GM12878 (cell line): ENCODE data around the gene GSTA1. TPM values are rescaled to one million over a fixed set of nuclear protein-coding genes. Genes with fewer than 3 reads are reported as not detected.
"Not testable (repeated sequence)": the region's sequence is repeated elsewhere in the genome, so short reads cannot be mapped to it uniquely, and the experiment has no call there.

Experiments used
- ATAC-seq: fragments of 200-7000 bp; cut with Tn5 transposase; 3 replicates; pipeline ENCODE4 v1.9.1; 2020; ENCODE audit warnings: mild to moderate bottlenecking, moderate library complexity
- BruUV-seq: library from RNA; stranded (reverse); fragments of 400-500 nt; replicated peaks from 2 replicates; lab custom pipeline; 2021; lab: Mats Ljungman, UMichigan
- CTCF ChIA-PET: fragments of 300-600 bp; sonication (Branson Sonifier 250); formaldehyde crosslinking; extraction: SDS; loops from one replicate; lab custom pipeline; 2021; ENCODE audit warnings: inconsistent platforms; lab: Yijun Ruan, JAX
- POLR2A ChIA-PET: fragments of 350-600 bp; formaldehyde crosslinking; extraction: SDS; loops from one replicate; lab custom pipeline; 2021; ENCODE audit warnings: inconsistent platforms; lab: Charles Lee
- RAD21 ChIA-PET: fragments of 300-600 bp; sonication (Branson Sonifier 250); formaldehyde crosslinking; loops from one replicate; lab custom pipeline; 2023; ENCODE audit warnings: antibody characterized with exemption; ENCODE audit not compliant: unreplicated experiment; lab: Charles Lee
- SMC1A ChIA-PET: fragments of 300-600 bp; sonication (Branson Sonifier 250); formaldehyde crosslinking; loops from one replicate; lab custom pipeline; 2023; ENCODE audit not compliant: unreplicated experiment, uncharacterized antibody; lab: Charles Lee
- DNase-seq: peaks from one replicate; pipeline ENCODE4 v3.0.0-alpha.2; 2011; ENCODE audit warnings: low read depth, low spot score
- FAIRE-seq: peaks from 3 replicates; lab custom pipeline; 2011; peaks lifted over from hg19 to GRCh38; lab: Jason Lieb, UNC
- H2AFZ ChIP-seq: 2 replicates; pipeline ENCODE4 v1.6.0; 2011; ENCODE audit warnings: low read depth, low read length, control low read depth; ENCODE audit not compliant: control insufficient read depth
- H3K27ac ChIP-seq: 2 replicates; pipeline ENCODE4 v1.5.1; 2011; ENCODE audit warnings: control low read depth; ENCODE audit not compliant: control insufficient read depth, insufficient read depth
- H3K27me3 ChIP-seq, 2 experiments: replicated peaks in 1 of 2; 2 replicates each; pipeline versions ENCODE4 v1.6.0 to v1.6.1; 2011; ENCODE audit warnings: low read length in 1 of 2; ENCODE audit not compliant: control insufficient read depth in 2 of 2, insufficient read depth in 2 of 2
- H3K36me3 ChIP-seq, 2 experiments: 2 replicates each; pipeline ENCODE4 v1.5.1; 2011; ENCODE audit warnings: low read length in 1 of 2; ENCODE audit not compliant: control insufficient read depth in 2 of 2, insufficient read depth in 2 of 2
- H3K4me1 ChIP-seq: 2 replicates; pipeline ENCODE4 v1.6.1; 2011; ENCODE audit warnings: mild to moderate bottlenecking, low read length, moderate library complexity, mixed read lengths; ENCODE audit not compliant: control insufficient read depth, insufficient read depth
- H3K4me2 ChIP-seq: 2 replicates; pipeline ENCODE4 v1.6.0; 2011; ENCODE audit warnings: control low read depth; ENCODE audit not compliant: control insufficient read depth, insufficient read depth
- H3K4me3 ChIP-seq: fragments of 200-600 bp; sonication (generic); 2 replicates; pipeline ENCODE4 v1.5.1; 2016
- H3K79me2 ChIP-seq: 2 replicates; pipeline ENCODE4 v1.6.0; 2011; ENCODE audit warnings: low read length; ENCODE audit not compliant: control insufficient read depth, insufficient read depth
- H3K9ac ChIP-seq: 2 replicates; pipeline ENCODE4 v1.8.0; 2011; ENCODE audit warnings: low read length, control low read depth, mixed read lengths; ENCODE audit not compliant: control insufficient read depth, insufficient read depth
- H3K9me3 ChIP-seq: replicated peaks from 3 replicates; pipeline ENCODE4 v1.5.1; 2011; ENCODE audit warnings: mild to moderate bottlenecking, low read length; ENCODE audit not compliant: control insufficient read depth, insufficient read depth
- H4K20me1 ChIP-seq: 2 replicates; pipeline ENCODE4 v1.6.0; 2011; ENCODE audit not compliant: control insufficient read depth, insufficient read depth
- BRCA1 ChIP-seq: IDR thresholded peaks from 2 replicates; pipeline ENCODE4 v1.6.1; 2011; ENCODE audit warnings: low read depth, low read length, improper control_type of control experiment
- IRF3 ChIP-seq: fragments of 450-650 bp; IDR thresholded peaks from 2 replicates; pipeline ENCODE4 v1.6.1; 2014; ENCODE audit warnings: mild to moderate bottlenecking
- PRDM15 ChIP-seq: fragments of 450-650 bp; formaldehyde crosslinking; IDR thresholded peaks from 2 replicates; pipeline ENCODE4 v1.4.0; 2020; ENCODE audit warnings: mild to moderate bottlenecking, moderate library complexity
- RELA ChIP-seq: fragments of 450-650 bp; IDR thresholded peaks from 2 replicates; pipeline ENCODE4 v1.8.0; 2014; ENCODE audit warnings: borderline replicate concordance; ENCODE audit not compliant: partially characterized antibody
- TAF1 ChIP-seq: IDR thresholded peaks from 2 replicates; pipeline ENCODE4 v1.6.1; 2011; ENCODE audit warnings: mild to moderate bottlenecking, low read depth, low read length, borderline replicate concordance
- TCF7 ChIP-seq: IDR thresholded peaks from 2 replicates; pipeline ENCODE4 v1.6.1; 2014; ENCODE audit warnings: antibody characterized with exemption, borderline replicate concordance
- ZNF207 ChIP-seq: fragments of 450-650 bp; IDR thresholded peaks from 2 replicates; pipeline ENCODE4 v1.6.1; 2014; ENCODE audit warnings: antibody characterized with exemption, mild to moderate bottlenecking, borderline replicate concordance
- WGBS: methylation state at CpG from one replicate; pipeline ENCODE4 v1.1.6; 2016; ENCODE audit warnings: low lambda C conversion rate; ENCODE audit not compliant: insufficient replicate concordance, insufficient coverage; ENCODE audit errors: missing lambda C conversion rate; 5-methylcytosine and 5-hydroxymethylcytosine counted together
- in situ Hi-C: fragments of 300-500 bp; cut with MboI; formaldehyde crosslinking; loops from 9 replicates; pipeline ENCODE4 v1.14.3; 2018; ENCODE audit warnings: mixed read lengths
- intact Hi-C: fragments of 100-400 bp; cut with micrococcal nuclease; formaldehyde crosslinking; loops from one replicate; pipeline ENCODE4 v1.14.2; 2022; ENCODE audit not compliant: unreplicated experiment
- polyA plus RNA-seq, 11 experiments: library from polyadenylated mRNA; depleted of rRNA in 4 of 11; unstranded in 6 of 11; stranded (reverse) in 5 of 11; fragments of >200 nt; fragmentation: Nextera tagmentation in 4 of 11; fragmentation: Illumina TruSeq in 1 of 11; extraction: Ambion mirVana in 4 of 11; extraction: Trizol in 1 of 11; gene quantifications; 1 replicate in 1 of 11; 2 replicates in 10 of 11; pipeline versions ENCODE4 v1.2.1 to v1.2.3, GENCODE V29; 2011 to 2016; ENCODE audit warnings: inconsistent platforms in 2 of 11, missing spikeins in 2 of 11, low read depth in 1 of 11
- total RNA-seq, 4 experiments: library from RNA; depleted of rRNA in 3 of 4; stranded (reverse); fragments of >200 nt in 3 of 4; fragmentation: Illumina TruSeq in 1 of 4; extraction: Trizol in 1 of 4; gene quantifications; 2 replicates each; pipeline versions ENCODE4 v1.2.1 to v1.2.3, GENCODE V29; 2013 to 2021

Gene GSTA1
- total and polyA plus RNA-seq, 10 of the 15 experiments (the other 5 are each of a cell fraction or from before 2014, with no cell fraction given), result 0.51 TPM; not detected in 9

GRCh38 chr6:52757651-52758338 lies 45.8 kb downstream of the GSTA1 start:
- H3K4me1 ChIP-seq, H3K36me3 ChIP-seq, H4K20me1 ChIP-seq, H3K9ac ChIP-seq, SMC1A ChIA-PET, H3K27ac ChIP-seq, in situ Hi-C loops, RAD21 ChIA-PET, H3K27me3 ChIP-seq, H2AFZ ChIP-seq, H3K4me3 ChIP-seq, CTCF ChIA-PET, H3K79me2 ChIP-seq, intact Hi-C loops, ATAC-seq, H3K4me2 ChIP-seq, POLR2A ChIA-PET, BruUV-seq, H3K9me3 ChIP-seq, FAIRE-seq, DNase-seq: not testable (repeated sequence)
- 56% methylated on average over 7 of the region's 7 CpGs for whole genome bisulfite sequencing

GRCh38 chr6:52754443-52754842 lies 49.2 kb downstream of the GSTA1 start:
- SMC1A ChIA-PET, result no interaction called here
- POLR2A ChIA-PET, result interaction anchor here (0.7 kb wide), 1 partner anchor 13 kb away, joined by 3 read pairs; no protein-coding TSS in a partner anchor
- no peaks in the 10 kb centered on the region for H3K79me2 ChIP-seq
- no peak overlapping the region for H3K4me3 ChIP-seq
- in situ Hi-C loops (no loop called here), intact Hi-C loops (no loop called here)
- no peaks in the 10 kb centered on the region for H3K27me3 ChIP-seq
- H3K27ac ChIP-seq, result no peak overlapping the region
- H3K36me3 ChIP-seq, result no peaks in the 10 kb centered on the region
- H2AFZ ChIP-seq, result no peak overlapping the region
- H3K9ac ChIP-seq, result no peak overlapping the region
- TF ChIP-seq TAF1 (no peak), RELA (no peak), PRDM15 (no peak), BRCA1 (no peak), ZNF207 (no peak), IRF3 (no peak), TCF7 (no peak)
- RAD21 ChIA-PET, result no interaction called here
- H3K9me3 ChIP-seq, result no peaks in the 10 kb centered on the region
- 48% methylated on average over 3 of the region's 3 CpGs for WGBS
- CTCF ChIA-PET, result no interaction called here
- no peaks in the 10 kb centered on the region for H3K4me1 ChIP-seq
- no peak for ATAC-seq
- H3K4me2 ChIP-seq, result no peak overlapping the region
- no TSS peak for BruUV-seq
- H4K20me1 ChIP-seq, result no peaks in the 10 kb centered on the region
- DNase-seq, result no peak
- FAIRE-seq, result no peak
